ENCODE data around the gene RNF220.

Gene RNF220

GRCh38 chr1:44611866-44612265, 206.8 kb downstream of the RNF220 start:
- Histone ChIP-seq H3K9ac (ENCODE audit: low read length) (no peak overlapping the region), H3K4me1 (ENCODE audit: insufficient read depth, low read length) (peaks cover 4% of the 10 kb centered on the region), H3K27ac (ENCODE audit: low read depth, low read length) (no peak overlapping the region), H3K27me3 (ENCODE audit: control insufficient read depth in 1 of 2, insufficient read depth in 2 of 2, low read length in 2 of 2) (peaks cover 0 to 5% of the 10 kb centered on the region in 2 donors), H3K4me3 (ENCODE audit: low read depth in 1 of 2, low read length in 2 of 2) (no peak overlapping the region), H3K36me3 (ENCODE audit: insufficient read depth, low read length) (no peaks in the 10 kb centered on the region), H3K9me3 (ENCODE audit: low read length) (no peaks in the 10 kb centered on the region)

GRCh38 chr1:44613941-44614340, 208.9 kb downstream of the RNF220 start:
- Histone ChIP-seq H3K9ac (ENCODE audit: low read length) (no peak overlapping the region), H3K4me1 (ENCODE audit: insufficient read depth, low read length) (peaks cover 17% of the 10 kb centered on the region), H3K36me3 (ENCODE audit: insufficient read depth, low read length) (no peaks in the 10 kb centered on the region), H3K27ac (ENCODE audit: low read depth, low read length) (no peak overlapping the region), H3K27me3 (ENCODE audit: control insufficient read depth in 1 of 2, insufficient read depth in 2 of 2, low read length in 2 of 2) (peaks cover 0 to 6% of the 10 kb centered on the region in 2 donors), H3K9me3 (ENCODE audit: low read length) (no peaks in the 10 kb centered on the region), H3K4me3 (ENCODE audit: low read depth in 1 of 2, low read length in 2 of 2) (no peak overlapping the region)

GRCh38 chr1:44616284-44616990, 211.4 kb downstream of the RNF220 start:
- Histone ChIP-seq H3K9ac (ENCODE audit: low read length) (no peak overlapping the region), H3K36me3 (ENCODE audit: insufficient read depth, low read length) (no peaks in the 10 kb centered on the region), H3K9me3 (ENCODE audit: low read length) (no peaks in the 10 kb centered on the region), H3K4me1 (ENCODE audit: insufficient read depth, low read length) (peaks cover 23% of the 10 kb centered on the region), H3K27ac (ENCODE audit: low read depth, low read length) (peak overlapping the region; percentile 37), H3K27me3 (ENCODE audit: control insufficient read depth in 1 of 2, insufficient read depth in 2 of 2, low read length in 2 of 2) (peaks cover 0 to 6% of the 10 kb centered on the region in 2 donors), H3K4me3 (ENCODE audit: low read depth in 1 of 2, low read length in 2 of 2) (peak overlapping the region in 1 of 2 donors; percentile 50)

- Histone ChIP-seq H3K9me3 (ENCODE audit: low read length) (no peaks in the 10 kb centered on the region), H3K27me3 (ENCODE audit: control insufficient read depth in 1 of 2, insufficient read depth in 2 of 2, low read length in 2 of 2) (peaks cover 0 to 6% of the 10 kb centered on the region in 2 donors), H3K36me3 (ENCODE audit: insufficient read depth, low read length) (no peaks in the 10 kb centered on the region), H3K4me1 (ENCODE audit: insufficient read depth, low read length) (peaks cover 23% of the 10 kb centered on the region), H3K4me3 (ENCODE audit: low read depth in 1 of 2, low read length in 2 of 2) (peak overlapping the region; percentile 45 to 50), H3K27ac (ENCODE audit: low read depth, low read length) (peak overlapping the region; percentile 37), H3K9ac (ENCODE audit: low read length) (no peak overlapping the region)
These were observed 212.1 kb downstream of the RNF220 start for GRCh38 chr1:44616991-44617702.

GRCh38 chr1:44617703-44618029, 212.6 kb downstream of the RNF220 start:
- H3K27ac ChIP-seq (ENCODE audit: low read depth, low read length) = no peak overlapping the region
- H3K4me1 ChIP-seq (ENCODE audit: insufficient read depth, low read length) = peaks cover 23% of the 10 kb centered on the region
- no peaks in the 10 kb centered on the region for H3K36me3 ChIP-seq (ENCODE audit: insufficient read depth, low read length)
- peak overlapping the region in 1 of 2 donors; percentile 50 for H3K4me3 ChIP-seq (ENCODE audit: low read depth in 1 of 2, low read length in 2 of 2)
- H3K9ac ChIP-seq (ENCODE audit: low read length) = no peak overlapping the region
- H3K9me3 ChIP-seq (ENCODE audit: low read length) = no peaks in the 10 kb centered on the region
- peaks cover 0 to 6% of the 10 kb centered on the region in 2 donors for H3K27me3 ChIP-seq (ENCODE audit: control insufficient read depth in 1 of 2, insufficient read depth in 2 of 2, low read length in 2 of 2)

GRCh38 chr1:44619261-44619900, 214.3 kb downstream of the RNF220 start:
- H3K9ac ChIP-seq (ENCODE audit: low read length) = no peak overlapping the region
- no peak overlapping the region for H3K4me3 ChIP-seq (ENCODE audit: low read depth in 1 of 2, low read length in 2 of 2)

GRCh38 chr1:44620072-44620471, 215.0 kb downstream of the RNF220 start:
- peak overlapping the region; percentile 42 for H3K27ac ChIP-seq (ENCODE audit: low read depth, low read length)

More at GRCh38 chr1:44619261-44619900, 214.3 kb downstream of the RNF220 start:
- no peaks in the 10 kb centered on the region for H3K36me3 ChIP-seq (ENCODE audit: insufficient read depth, low read length)
- H3K27me3 ChIP-seq (ENCODE audit: control insufficient read depth in 1 of 2, insufficient read depth in 2 of 2, low read length in 2 of 2) = peaks cover 0 to 6% of the 10 kb centered on the region in 2 donors
- H3K9me3 ChIP-seq (ENCODE audit: low read length) = no peaks in the 10 kb centered on the region
- H3K27ac ChIP-seq (ENCODE audit: low read depth, low read length) = peak overlapping the region; percentile 42
- peaks cover 23% of the 10 kb centered on the region for H3K4me1 ChIP-seq (ENCODE audit: insufficient read depth, low read length)

GRCh38 chr1:44621841-44622286, 216.8 kb downstream of the RNF220 start:
- H3K27me3 ChIP-seq (ENCODE audit: control insufficient read depth in 1 of 2, insufficient read depth in 2 of 2, low read length in 2 of 2) = peaks cover 0 to under 1% of the 10 kb centered on the region in 2 donors
- no peak overlapping the region for H3K27ac ChIP-seq (ENCODE audit: low read depth, low read length)
- H3K9me3 ChIP-seq (ENCODE audit: low read length) = no peaks in the 10 kb centered on the region
- H3K4me3 ChIP-seq (ENCODE audit: low read depth in 1 of 2, low read length in 2 of 2) = no peak overlapping the region
- no peaks in the 10 kb centered on the region for H3K36me3 ChIP-seq (ENCODE audit: insufficient read depth, low read length)
- peaks cover 23% of the 10 kb centered on the region for H3K4me1 ChIP-seq (ENCODE audit: insufficient read depth, low read length)
- H3K9ac ChIP-seq (ENCODE audit: low read length) = no peak overlapping the region

More at GRCh38 chr1:44620072-44620471, 215.0 kb downstream of the RNF220 start:
- Histone ChIP-seq H3K36me3 (ENCODE audit: insufficient read depth, low read length) (no peaks in the 10 kb centered on the region), H3K4me3 (ENCODE audit: low read depth in 1 of 2, low read length in 2 of 2) (no peak overlapping the region), H3K4me1 (ENCODE audit: insufficient read depth, low read length) (peaks cover 23% of the 10 kb centered on the region), H3K9ac (ENCODE audit: low read length) (no peak overlapping the region), H3K9me3 (ENCODE audit: low read length) (no peaks in the 10 kb centered on the region), H3K27me3 (ENCODE audit: control insufficient read depth in 1 of 2, insufficient read depth in 2 of 2, low read length in 2 of 2) (peaks cover 0 to 6% of the 10 kb centered on the region in 2 donors)

GRCh38 chr1:44624268-44624901, 219.3 kb downstream of the RNF220 start:
- Histone ChIP-seq H3K27me3 (ENCODE audit: control insufficient read depth in 1 of 2, insufficient read depth in 2 of 2, low read length in 2 of 2) (no peaks in the 10 kb centered on the region), H3K4me3 (ENCODE audit: low read depth in 1 of 2, low read length in 2 of 2) (no peak overlapping the region)

GRCh38 chr1:44625348-44625747, 220.3 kb downstream of the RNF220 start:
- no peaks in the 10 kb centered on the region for H3K27me3 ChIP-seq (ENCODE audit: control insufficient read depth in 1 of 2, insufficient read depth in 2 of 2, low read length in 2 of 2)
- H3K9ac ChIP-seq (ENCODE audit: low read length) = no peak overlapping the region
- no peak overlapping the region for H3K4me3 ChIP-seq (ENCODE audit: low read depth in 1 of 2, low read length in 2 of 2)
- no peaks in the 10 kb centered on the region for H3K9me3 ChIP-seq (ENCODE audit: low read length)
- H3K4me1 ChIP-seq (ENCODE audit: insufficient read depth, low read length) = no peaks in the 10 kb centered on the region
- no peaks in the 10 kb centered on the region for H3K36me3 ChIP-seq (ENCODE audit: insufficient read depth, low read length)
- H3K27ac ChIP-seq (ENCODE audit: low read depth, low read length) = no peak overlapping the region

More at GRCh38 chr1:44624268-44624901, 219.3 kb downstream of the RNF220 start:
- H3K36me3 ChIP-seq (ENCODE audit: insufficient read depth, low read length) = no peaks in the 10 kb centered on the region
- no peak overlapping the region for H3K27ac ChIP-seq (ENCODE audit: low read depth, low read length)
- H3K4me1 ChIP-seq (ENCODE audit: insufficient read depth, low read length) = peaks cover 6% of the 10 kb centered on the region
- no peaks in the 10 kb centered on the region for H3K9me3 ChIP-seq (ENCODE audit: low read length)
- no peak overlapping the region for H3K9ac ChIP-seq (ENCODE audit: low read length)

Data from muscle layer of colon (tissue), 2 donors.